ENCODE results near the gene HSPB9.

DNA sequence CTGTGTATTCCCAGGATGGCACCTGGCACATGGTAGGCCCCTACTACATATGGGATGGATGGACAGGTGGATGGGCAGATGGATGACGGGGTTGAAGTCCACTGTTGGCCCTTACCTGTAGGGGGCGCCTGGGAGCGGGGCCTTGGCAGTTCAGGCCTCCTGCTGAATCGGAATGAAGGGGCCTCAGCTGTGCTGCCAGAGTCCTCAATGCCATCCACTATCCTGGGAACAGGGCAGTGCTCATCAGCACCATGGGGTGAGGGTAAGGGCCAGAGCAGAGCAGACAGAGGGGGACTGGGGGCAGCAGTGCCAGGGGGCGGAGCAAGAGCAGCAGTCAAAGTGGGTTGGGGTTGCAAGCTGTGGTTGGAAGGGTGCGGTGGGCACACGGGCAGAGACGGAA, 40.5 kb downstream of the HSPB9 start:
- TF ChIP-seq, protein P1, sequence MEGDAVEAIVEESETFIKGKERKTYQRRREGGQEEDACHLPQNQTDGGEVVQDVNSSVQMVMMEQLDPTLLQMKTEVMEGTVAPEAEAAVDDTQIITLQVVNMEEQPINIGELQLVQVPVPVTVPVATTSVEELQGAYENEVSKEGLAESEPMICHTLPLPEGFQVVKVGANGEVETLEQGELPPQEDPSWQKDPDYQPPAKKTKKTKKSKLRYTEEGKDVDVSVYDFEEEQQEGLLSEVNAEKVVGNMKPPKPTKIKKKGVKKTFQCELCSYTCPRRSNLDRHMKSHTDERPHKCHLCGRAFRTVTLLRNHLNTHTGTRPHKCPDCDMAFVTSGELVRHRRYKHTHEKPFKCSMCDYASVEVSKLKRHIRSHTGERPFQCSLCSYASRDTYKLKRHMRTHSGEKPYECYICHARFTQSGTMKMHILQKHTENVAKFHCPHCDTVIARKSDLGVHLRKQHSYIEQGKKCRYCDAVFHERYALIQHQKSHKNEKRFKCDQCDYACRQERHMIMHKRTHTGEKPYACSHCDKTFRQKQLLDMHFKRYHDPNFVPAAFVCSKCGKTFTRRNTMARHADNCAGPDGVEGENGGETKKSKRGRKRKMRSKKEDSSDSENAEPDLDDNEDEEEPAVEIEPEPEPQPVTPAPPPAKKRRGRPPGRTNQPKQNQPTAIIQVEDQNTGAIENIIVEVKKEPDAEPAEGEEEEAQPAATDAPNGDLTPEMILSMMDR (IDR thresholded peaks at IDR 0.05; ENCODE audit: low read depth, low read length): peak; percentile 82
- no peak for TF ChIP-seq POLR2A (IDR thresholded peaks at IDR 0.05; ENCODE audit: extremely low read depth, insufficient read length)
- TF ChIP-seq, protein P2, sequence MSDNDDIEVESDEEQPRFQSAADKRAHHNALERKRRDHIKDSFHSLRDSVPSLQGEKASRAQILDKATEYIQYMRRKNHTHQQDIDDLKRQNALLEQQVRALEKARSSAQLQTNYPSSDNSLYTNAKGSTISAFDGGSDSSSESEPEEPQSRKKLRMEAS (IDR thresholded peaks at IDR 0.05; ENCODE audit: low read depth, low read length): no peak
- TF ChIP-seq MYC (IDR thresholded peaks at IDR 0.05; ENCODE audit: low read depth, low read length): no peak

Measured in NB4 (cell line).